HG03354 (cell line): ENCODE results near the gene ZNF555.
"Not testable (repeated sequence)": the region's sequence is repeated elsewhere in the genome, so short reads cannot be mapped to it uniquely, and the experiment has no call there.

Experiments
- ATAC-seq: cut with Tn5 transposase; IDR thresholded peaks from one replicate; pipeline ENCODE4 v1.9.1; 2021; ENCODE audit warnings: mild to moderate bottlenecking; ENCODE audit not compliant: unreplicated experiment, poor library complexity, severe bottlenecking

Gene ZNF555

DNA sequence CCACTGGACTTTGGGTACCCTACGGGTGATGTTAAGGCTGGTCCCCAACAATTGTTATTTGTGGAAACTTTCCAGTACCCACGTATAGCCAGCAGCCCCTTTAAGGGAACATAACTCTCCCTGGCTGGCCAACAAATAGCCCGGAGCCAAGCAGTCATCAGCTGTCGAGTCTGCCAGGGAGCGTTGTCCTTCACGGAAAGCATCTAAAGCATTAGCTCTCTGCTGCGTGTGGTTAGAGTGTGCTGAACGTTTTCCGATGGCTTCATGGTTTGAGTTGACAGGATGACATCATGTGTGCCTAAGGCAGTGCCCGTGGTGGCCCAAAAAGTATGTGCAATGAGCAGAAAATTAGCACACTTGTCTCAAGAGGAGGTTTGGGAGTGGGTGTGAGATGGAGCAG, 22.5 kb downstream of the ZNF555 start:
- no peak for ATAC-seq

DNA sequence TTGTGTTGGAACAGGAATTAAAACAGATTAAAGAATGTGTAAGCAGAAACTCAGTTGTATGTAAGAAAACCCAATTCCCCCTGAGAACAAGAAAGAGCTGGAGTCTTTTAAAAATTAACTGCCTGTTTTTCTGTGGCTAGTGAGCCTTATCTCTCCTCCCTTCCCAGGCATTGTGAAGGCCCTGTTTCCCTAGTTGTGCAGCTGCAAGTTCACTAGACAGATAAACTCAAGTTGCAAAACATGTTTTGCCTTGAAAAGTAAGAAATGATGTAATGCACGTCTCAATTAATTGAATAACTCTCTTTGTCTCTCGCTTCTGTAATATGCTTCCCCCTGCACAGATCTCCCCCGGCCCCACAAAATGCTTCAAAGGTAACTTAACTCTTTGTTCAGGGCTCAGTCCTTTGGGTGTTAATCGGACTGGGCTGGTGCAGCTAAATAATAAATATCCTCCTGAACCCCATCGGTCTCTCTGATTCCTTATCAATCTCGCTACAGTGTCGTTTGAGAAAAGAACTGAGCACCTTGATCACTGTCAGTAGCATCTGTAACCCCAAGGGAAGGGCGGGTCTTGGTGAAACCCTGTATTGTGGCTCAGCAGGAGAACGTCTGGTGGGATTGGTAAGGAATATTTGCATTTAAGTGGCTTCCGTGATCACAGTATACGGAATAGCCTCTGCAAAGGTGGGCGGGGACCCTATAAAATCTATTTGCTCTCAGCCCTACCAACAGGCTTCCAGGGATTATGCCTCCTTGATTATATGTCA, 24.2 kb downstream of the ZNF555 start:
- ATAC-seq = no peak

DNA sequence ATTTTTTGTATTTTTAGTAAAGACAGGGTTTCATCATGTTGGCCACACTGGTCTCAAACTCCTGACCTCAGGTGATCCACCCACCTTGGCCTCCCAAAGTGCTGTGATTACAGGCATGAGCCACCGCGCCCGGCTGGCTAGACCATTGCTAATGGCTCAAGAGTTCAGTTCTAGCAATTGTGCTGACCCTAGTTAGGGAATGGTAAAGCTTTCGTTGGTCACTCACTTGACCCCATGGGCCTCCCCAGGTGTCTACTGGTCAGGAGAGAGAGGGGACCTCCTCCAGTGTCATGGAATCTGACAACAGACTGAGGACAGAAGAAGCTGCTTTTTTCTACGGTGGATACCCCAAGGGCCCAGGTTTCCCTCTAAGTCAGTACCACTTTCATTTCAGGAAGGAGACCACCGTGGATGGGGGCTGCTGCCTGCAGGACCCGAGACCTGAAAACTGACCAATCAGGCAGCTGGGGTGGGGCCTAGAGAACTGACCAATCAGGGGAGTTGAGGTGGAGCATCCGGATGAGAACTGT, 25.3 kb downstream of the ZNF555 start:
- no peak for ATAC-seq

DNA sequence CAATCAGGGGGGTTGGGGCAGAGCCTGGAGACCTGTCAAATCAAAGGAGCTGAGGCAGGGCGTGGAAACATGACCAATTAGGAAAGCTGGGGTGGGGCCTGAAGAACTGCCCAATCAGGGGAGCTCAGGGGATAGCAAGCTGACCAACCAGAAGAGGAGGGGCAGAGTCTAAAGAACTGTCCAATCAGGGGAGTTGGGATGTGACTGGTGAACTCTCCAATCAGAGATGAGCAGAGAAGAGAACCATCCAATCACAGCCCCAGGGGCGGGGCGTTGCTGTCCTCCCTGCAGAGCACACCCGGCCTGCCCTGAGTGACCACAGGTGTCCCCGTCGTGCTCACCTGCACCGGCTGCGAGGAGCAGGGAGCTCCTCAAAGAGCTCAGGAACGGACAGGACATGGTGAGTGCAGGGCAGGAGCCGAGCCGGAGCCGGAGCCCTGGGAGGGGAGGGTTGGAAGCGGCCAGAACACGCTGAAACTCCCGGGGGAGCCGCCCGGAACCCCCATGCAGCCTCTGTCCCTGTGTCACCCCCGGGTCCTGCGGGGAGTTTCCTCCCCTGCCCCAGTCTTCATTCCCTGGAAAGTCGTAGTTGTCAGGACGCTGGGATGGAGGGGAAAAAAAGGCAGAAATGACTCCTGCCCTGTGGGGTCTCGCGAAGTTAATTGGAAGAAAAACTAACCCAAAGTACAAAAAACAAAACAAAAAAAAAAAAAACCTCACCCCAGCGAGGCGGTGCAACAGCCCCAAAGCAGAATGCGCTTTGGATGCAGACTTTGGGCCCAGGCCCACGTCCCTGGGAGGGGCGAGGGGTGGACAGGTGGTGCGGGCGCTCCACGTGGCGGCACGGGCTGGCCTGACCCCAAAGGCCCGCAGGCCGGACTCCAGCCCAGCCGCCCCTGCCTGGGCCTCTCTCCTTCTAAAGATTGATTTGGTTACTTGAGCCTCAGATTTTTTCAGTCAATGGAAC, 26.0 kb downstream of the ZNF555 start, which contains the start of gene ZNF556:
Gene ZNF556 (plus strand): TSS at position 311 of the 967 bp plus-strand sequence. CDS start 87 bp downstream, at position 398.
- ATAC-seq = no peak

DNA sequence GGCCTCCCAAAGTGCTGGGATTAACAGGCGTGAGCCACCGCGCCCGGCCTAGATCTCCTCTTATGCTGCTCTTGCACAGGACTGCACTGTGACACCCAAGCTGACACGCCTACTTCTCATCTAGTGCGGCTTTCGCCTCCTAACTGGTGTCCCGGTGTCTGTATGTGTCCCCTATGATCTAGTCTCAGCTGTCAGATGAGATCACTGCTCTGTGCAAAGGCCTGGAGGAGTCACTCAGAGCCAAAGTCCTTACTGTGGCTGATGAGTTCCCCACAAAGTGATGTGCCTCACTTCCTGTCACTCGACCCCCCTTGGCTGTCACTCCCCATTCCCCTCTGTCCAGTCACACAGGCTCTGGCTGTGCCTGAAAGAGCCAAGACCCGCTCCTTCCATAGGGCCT, 28.3 kb downstream of the ZNF555 start:
- no peak for ATAC-seq

DNA sequence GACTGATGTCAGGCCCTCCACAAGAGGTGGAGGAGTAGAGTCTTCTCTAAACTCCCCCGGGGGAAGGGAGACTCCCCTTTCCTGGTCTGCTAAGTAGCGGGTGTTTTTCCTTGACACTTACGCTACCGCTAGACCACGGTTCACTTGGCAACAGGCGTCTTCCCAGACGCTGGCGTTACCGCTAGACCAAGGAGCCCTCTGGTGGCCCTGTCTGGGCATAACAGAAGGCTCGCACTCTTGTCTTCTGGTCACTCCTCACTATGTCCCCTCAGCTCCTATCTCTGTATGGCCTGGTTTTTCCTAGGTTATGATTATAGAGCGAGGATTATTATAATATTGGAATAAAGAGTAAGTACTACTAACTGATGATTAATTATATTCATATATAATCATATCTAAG, 30.9 kb downstream of the ZNF555 start:
- ATAC-seq = not testable (repeated sequence)

DNA sequence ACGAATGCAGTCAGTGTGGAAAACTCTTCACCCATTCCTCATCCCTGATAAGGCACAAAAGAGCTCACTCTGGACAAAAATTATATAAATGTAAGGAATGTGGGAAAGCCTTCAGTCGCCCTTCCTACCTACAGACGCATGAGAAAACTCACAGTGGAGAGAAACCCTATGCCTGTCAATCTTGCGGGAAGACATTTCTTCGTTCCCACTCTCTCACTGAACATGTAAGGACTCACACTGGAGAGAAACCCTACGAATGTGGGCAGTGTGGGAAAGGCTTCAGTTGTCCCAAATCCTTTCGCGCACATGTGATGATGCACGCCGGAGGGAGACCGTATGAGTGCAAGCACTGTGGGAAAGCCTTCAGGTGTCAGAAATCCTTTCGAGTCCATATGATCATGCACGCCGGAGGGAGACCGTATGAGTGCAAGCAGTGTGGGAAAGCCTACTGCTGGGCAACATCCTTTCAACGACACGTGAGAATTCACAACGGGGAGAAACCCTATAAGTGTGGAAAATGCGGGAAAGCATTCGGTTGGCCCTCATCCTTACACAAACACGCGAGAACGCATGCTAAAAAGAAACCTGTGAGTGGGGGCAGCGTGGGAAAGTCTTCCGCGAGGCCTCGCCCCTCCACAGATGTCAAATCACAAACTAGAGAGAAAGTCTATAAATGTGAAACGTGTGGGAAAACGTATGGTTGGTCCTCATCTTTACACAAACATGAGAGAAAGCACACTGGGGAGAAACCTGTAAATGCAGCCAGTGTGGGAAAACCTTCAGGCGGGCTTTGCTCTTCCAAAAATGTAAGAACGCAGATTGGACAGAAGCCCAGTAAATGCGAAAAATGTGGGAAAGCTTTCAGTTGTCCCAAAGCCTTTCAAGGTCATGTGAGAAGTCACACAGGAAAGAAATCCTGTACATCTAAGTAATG, 36.4 kb downstream of the ZNF555 start:
- no peak for ATAC-seq

DNA sequence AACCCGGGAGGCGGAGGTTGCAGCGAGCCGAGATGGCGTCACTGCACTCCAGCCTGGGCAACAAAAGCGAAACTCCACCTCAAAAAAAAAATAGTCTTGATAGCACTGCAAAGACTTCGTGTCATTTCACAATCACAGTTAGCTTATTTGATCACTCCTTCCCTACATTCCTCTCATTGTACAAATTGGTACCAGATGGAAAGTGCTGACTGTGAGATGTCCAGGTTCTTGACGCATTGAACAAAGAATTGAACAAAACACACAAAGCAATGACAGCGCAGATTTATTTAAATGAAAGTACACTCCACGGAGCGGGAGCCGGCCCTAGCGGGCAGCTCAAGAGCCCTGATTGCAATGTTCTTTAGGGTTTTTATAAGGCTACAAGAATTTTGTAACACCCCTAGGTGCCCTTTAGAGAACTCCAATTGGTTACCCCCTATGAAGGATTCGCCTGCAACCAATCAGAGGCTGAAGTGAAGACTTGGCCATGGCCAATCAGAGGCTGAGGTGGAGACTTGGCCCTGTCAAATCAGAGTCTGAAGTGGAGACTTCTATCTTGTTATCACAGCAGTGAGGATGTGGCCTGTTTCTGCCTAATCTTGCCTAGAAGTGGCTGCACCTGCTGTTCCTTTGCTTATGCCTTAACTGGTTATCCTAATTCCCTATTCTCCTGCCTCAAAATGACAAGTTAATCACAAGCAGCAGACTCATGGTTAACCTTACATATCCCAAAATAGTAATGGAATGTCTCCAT, 42.6 kb downstream of the ZNF555 start:
- no peak for ATAC-seq

DNA sequence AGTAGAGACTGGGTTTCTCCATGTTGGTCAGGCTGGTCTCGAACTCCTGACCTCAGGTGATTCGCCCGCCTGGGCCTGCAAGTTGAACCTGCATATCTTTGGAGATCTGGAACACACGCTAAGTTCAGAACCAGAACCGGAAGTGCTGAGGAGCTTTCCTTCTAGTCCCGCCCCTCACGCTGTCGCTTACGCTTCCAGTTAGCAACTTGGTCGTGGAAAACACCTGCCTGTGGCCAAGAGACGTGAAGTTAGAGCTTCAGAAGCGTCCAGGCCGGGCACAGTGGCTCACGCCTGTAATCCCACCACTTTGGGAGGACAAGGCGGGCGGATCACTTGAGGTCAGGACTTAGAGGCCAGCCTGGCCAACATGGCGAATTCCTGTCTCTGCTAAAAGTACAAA, 44.5 kb downstream of the ZNF555 start:
- ATAC-seq = no peak

DNA sequence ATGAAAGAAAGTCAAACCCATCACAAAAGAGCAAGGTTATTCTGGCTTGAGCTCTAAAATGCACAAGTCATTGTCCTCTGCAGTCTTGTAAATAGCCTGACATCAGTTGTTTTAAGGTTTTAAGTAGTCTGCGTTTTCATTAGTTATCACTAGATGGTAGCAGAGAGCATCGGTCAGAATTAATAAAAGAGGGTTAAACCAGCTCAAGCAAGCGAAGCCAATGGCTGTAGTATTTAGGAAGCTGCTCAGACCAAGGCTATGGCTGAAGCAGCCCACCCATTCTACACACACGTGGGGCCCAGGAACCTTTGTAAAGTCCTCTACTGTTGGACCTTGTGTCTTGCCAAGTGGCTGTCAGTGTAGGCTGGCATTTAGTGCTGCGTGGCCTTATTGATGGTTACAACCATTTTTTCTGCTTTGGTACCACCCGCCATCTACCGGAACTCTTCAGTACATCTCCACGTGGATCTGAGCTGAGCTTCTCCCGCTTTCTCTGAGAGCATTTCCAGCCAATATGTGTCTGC, 46.2 kb downstream of the ZNF555 start:
- ATAC-seq = no peak

DNA sequence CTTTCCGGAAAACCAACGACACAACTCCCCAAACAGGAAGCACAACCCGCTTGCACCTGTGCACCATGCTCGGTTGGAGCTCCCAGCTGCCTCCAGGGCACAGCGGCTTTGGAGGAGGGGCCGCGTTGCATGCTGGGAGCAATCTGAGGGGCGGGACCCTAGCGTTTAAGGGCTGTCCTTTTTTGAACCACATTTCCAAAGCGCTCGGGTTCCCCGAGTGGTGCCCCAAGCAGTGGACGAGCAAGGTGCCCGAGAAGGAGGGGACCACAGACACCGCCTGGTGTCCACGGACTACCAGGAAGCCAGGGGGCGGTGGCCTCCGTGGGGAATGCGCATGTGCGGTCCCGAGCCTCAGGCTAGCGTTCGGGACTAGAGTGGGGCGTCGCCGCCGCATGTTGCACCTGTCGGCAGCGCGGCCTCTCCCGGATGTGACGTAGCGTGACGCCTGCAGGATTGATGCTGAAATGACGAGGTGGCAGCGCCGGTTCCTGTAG, 47.5 kb downstream of the ZNF555 start:
- ATAC-seq = no peak

DNA sequence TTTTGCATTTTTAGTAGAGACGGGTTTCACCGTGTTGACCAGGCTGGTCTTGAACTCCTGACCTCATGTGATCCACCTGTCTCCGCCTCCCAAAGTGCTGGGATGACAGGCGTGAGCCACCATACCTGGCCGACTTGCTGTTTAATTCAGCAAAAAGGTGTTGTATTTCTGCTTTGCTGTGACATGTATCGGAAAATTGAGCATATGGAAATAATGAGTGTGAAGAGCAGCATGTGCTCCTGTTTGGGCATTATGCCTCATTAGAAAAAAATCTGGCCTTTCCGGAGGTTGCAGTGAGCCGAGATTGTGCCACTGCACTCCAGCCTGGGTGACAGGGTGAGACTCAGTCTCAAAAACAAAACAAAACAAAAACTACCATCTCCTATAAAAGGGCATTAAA, 49.3 kb downstream of the ZNF555 start:
- not testable (repeated sequence) for ATAC-seq

DNA sequence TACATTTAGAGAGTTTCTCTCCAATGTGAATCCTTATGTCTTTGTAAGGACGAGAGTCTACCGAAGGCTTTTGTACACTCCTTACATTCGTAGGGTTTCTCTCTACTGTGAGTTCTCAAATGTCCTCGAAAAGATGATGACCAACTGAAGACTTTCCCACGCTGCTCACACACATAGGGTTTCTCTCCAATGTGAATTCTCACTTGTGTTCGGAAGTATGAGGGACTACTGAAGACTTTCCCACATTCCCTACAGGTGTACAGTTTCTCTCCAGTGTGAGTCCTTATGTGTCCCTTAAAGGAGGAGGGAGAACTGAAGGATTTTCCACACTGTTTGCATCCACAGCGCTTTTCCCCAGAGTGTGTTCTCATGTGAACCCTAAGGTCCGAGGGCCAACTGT, 55.4 kb downstream of the ZNF555 start:
- ATAC-seq = no peak

DNA sequence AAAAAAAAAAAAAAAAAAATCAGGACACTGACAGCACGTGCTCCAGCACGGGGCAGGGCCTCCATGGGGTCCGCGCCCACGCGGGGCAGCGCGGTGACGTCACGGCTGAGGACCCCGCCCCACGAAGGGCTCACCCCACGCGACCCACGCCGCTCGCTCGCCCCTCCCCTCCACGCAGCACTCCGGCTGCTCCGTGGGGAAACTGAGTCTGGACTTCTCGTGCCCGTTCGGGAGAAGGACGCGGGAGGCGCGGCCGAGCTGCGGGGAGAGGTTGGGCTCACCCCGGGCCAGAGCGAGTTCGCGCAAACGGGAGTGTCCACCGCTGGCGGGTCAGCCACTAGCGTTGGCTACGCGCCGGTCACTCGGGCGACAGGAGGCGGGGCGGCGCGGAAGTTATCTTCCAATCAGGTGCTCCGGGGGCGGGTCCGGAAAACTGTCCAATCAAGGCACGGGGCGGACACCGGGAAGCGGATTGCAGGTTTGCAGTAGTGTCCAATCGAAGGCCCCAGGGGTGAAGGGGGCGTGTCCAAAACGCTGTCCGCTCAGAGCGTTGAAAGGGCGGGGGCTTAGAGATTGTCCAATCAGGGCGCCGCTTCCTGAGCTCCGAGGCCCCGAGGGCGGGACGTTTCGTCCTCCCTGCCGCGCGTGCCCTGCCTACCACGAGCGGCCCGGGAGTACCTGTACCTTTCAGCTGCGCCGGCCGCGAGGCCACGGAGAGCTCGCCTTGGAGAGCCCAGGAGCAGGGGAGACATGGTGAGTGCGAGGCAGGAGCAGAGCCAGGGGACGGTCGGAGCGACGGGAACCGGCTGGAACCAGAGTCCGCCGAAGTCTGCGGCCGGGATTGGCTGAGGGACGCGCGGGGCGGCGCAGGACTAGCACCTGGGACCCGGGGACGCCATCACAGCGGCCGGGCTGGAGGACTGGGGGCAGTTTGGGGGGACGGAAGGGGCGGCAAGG, 59.3 kb downstream of the ZNF555 start, which contains the start of gene ZNF57:
Gene ZNF57 (plus strand): TSS at position 633 of the 957 bp plus-strand sequence. CDS start 118 bp downstream, at position 751.
- peak; percentile 93 for ATAC-seq

DNA sequence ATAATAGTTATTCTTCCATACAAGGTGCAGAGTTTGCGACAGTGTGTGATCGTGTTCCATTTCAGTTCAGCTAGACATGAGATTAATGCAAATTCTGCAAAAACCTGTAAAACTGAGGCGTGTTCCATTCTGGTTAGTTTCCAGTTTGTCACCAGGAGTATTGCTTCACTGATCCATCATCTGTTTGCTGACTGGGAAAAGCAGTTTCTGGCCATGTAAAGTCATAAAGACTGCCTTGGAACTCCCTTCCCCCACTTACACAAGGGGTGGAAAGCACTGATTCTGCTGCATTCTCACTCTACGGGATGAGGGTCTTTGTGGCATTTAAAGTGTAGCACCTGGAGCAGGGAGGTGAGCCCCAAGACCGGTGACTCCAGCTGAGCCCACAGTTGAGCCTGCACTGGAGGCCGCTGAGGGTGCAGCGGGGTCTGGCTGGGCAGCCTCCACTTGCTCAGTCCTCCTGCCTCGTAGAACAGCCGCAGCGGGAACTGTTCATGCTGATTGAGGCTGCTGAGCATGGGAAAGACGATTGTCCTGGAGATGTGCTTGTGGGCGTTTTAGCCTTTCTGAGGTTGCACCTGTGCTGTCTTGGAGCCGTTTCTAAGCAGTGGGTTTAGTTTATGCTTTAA, 61.4 kb downstream of the ZNF555 start:
- ATAC-seq = no peak

DNA sequence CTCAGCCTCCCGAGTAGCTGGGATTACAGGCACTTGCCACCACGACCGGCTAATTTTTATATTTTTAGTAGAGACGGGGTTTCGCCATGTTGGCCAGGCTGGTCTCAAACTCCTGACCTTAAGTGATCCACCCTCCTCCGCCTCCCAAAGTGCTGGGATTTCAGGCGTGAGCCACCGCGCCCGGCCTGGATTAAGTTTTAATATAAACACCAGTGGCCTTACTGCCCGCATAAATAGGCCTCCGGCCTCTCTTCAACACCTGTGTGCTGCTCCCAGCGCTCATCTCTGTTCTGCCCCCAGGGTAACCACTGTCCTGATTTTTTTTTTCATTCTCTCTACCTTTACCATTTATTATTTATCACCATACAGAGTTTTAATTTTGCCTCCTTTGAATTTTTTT, 62.1 kb downstream of the ZNF555 start:
- not testable (repeated sequence) for ATAC-seq
